ENCODE data around the gene FARS2.
"Not testable (repeated sequence)": the region's sequence is repeated elsewhere in the genome, so short reads cannot be mapped to it uniquely, and the experiment has no call there.

Gene FARS2

DNA sequence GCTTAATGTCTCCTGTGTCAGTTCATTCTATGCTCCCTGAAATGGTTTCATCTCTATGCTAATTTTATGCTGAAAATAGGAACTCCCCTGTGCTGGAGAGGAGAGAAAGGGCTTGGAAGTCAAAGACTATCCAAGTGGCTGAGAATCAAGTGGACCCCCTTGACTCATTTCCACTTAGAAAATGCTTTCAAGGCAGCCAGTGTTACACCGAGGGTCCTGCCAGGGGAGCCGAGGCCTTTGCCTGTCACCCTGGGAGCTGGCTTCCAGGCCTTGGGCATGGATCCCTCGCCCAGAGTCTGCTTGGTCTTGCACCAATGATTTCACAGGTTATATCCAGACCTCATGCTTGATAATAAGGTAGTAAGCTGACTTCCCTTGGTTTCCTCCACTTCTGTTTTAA is 402.8 kb downstream of the FARS2 start:
- DNase-seq: no peak

GRCh38 chr6:5665173-5665572 is 403.9 kb downstream of the FARS2 start:
- DNase-seq: no peak

- no peak for DNase-seq
These were observed 404.4 kb downstream of the FARS2 start for GRCh38 chr6:5665667-5666066.

DNA sequence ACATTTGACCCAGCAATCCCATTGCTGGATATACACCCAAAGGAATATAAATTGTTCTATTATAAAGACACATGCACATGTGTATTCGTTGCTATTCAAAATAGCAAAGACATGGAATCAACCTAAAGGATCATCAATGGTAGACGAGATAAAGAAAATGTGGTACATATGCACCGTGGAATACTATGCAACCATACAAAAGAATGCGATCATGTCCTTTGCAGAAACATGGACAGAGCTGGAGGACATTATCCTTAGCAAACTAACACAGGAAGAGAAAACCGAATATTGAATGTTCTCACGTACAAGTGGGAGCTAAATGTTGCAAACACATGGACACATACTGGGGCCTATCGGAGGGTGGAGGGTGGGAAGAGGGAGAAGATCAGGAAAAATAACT is 405.4 kb downstream of the FARS2 start:
- no peak for DNase-seq

GRCh38 chr6:5667737-5668136 is 406.4 kb downstream of the FARS2 start:
- DNase-seq: no peak

DNA sequence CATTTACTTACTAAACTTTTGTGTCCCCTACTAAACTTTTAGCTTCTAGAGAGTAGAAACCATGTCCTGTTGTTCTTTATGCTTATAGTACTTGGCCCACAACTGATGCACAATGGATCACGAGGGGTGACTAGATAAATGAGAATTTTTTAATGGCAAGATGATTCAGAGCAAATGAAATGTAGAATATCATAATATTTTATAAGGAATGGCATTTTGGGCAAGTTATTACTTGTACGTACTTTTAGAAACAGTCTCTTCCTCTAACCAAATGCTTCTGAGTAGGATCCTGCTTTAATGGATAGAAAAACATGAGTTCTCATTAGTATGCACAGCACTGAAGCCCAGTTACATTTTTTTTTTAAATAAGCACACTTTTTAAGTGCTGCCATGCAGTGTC is 409.1 kb downstream of the FARS2 start:
- no peak for DNase-seq

DNA sequence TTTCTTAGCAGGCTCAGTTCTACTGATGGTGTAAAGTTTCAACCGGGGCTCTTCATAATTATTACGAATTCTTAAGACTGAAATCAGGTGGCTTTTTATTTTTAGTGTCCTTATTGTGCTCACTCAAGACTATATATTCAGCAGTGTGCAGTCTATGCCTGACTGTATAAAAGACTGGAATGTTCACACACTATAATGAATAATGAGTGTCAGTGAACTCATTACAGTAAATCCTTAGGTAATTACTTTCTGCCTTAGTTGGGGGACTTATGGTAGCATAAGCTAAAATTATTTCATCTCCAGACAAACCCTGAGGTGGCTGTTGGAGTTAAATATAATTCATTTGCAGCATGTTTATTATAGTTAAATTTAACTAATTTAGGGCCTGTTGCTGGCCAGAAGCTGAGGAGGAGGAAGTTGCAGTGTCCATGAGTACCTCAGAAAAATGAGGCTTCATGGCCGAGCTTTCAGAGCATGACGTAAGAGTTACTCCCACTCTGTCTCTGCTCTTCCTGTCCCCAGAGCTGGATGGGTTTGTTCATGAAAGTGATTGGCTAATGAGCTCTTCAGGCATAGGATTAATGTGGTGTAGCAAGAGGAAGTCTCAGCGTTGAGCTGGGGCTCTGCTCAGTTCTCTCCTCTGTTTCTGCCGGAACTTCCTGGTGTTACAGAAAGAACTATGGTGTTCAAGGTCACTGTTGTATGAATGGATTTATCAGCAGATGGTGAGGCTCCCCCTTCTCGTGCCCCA is 409.7 kb downstream of the FARS2 start:
- DNase-seq: peak in 5 of 51 donors; percentile 3 to 27 (median 16)

DNA sequence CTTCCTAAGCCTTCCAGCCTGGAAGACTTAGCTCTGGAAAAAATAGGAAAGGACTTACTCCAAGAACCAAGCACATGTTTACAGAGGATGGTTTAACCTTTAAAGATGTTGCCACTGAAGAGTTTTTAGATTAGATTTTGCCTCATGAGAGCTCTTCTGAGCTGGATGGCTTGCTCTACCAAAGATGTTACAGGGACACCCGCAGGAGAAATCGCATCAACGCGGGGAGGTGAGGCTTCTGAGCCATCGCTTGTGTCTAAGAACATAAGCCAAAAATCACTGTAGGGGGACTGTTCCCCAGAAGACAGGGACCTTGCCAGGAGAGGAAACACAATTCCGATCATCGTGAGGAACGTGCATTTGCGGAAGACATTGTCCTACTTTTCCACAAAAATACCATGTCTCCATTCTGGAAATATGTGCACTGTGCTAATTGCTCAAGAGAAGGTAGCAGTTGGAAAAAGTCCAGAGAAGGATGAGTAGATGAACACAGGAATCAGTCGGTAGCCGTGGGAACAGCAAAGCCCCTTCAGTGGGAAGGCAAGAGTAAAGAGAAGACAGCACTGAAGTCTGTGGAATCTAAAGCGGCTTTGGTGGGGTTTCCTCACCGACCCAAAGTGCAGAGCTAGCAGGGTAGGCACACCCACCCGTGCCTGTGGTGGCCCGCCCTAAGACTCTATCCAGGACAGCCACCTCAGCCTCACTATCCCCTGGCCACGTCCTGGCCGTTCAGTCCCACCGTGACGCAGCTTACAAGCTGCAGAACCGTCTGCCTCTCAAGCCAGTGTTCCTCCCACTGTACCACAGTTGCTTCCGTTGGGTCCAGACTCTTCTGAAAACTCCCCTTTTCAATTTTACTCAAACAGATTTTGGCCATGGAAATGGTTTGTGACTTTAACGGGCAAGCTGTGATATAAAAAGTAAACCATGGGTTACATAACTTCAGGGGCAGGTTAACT is 410.6 kb downstream of the FARS2 start:
- no peak for DNase-seq

- peak in 2 of 51 donors; percentile 13 to 20 for DNase-seq
These were observed 411.3 kb downstream of the FARS2 start for GRCh38 chr6:5672581-5673011.

GRCh38 chr6:5673019-5673790 is 411.9 kb downstream of the FARS2 start:
- no peak for DNase-seq

DNA sequence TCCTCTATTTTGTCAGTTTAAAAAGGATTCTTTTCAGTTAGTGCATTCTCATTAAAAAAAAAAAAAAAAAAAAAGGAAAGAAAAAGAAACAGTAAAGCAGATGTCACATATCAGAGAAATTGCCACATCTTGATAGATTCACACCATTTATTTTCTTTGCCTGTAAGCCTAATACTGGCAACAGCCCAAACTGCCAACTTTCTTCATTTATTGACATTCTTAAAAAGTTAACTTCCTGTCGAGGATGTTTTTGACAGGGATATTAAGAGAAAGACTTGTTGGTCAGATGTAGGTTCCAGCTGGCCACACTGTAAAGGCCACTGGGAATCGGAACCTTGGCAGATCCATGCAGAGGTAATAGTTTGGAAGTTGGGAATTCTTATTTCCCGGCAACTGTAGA is 412.8 kb downstream of the FARS2 start:
- no peak for DNase-seq

- peak in 2 of 51 donors; percentile 1 to 7 for DNase-seq
These were observed 413.4 kb downstream of the FARS2 start for GRCh38 chr6:5674721-5675120.

DNA sequence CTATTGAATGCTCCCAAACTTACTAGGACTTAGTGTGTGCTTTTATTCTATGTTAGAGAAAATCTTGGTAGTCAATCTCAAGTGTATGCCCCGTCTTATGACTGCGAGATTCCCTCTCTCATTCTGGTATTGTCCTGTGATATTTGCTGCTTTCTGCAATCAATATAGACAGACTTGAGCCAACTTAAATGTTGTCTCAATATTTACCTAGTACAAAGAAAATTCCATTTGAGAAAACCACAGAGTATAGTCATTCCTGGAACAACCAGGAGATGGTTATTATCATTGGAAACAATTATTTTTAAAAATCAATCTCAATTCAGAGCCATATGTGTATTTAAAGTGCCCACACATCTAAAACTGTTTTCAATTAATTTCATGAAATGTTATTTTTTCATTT is 415.4 kb downstream of the FARS2 start:
- DNase-seq: no peak

GRCh38 chr6:5677219-5678000 is 416.1 kb downstream of the FARS2 start:
- DNase-seq: no peak

GRCh38 chr6:5679270-5679669 is 418.0 kb downstream of the FARS2 start:
- no peak for DNase-seq

- DNase-seq: no peak
These were observed 418.4 kb downstream of the FARS2 start for GRCh38 chr6:5679691-5680090.

DNA sequence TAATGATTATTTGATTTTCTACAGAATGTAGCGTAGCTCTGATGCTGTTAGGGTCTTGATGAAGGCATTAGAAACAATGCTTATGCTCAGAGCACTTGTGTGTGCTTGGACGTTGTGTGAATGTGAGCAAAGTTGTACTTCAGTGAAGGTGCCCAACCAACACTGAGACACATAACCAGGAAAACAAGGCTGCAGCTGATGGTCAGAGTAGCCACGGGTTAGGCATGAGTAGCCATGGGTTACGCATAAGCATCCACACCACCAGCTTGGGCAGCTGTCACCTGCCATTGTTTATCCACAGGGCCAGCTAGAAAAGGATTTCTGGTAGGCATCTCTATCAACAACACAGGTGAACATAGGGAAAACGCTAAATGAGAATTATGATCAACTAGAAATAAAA is 418.8 kb downstream of the FARS2 start:
- no peak for DNase-seq

DNA sequence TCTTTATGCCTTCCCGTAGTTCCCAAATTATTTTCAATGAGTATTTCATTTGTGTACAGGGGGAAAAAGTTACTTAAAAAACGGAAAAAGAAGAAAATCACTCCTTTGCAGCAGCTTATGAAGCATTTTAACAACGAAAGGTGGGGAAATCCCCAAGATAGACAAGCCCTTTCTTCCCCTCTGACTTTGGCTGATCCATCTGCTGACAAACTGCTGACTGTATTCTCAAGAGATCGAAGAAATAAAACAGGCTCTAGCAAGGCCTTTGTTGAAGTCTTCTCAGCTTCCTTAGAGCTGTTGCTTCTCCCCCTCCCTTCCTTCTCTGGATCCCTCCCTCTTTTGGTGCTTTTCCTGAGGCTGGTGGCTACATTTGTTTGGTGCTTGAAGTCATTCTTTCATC is 420.2 kb downstream of the FARS2 start:
- no peak for DNase-seq

GRCh38 chr6:5682530-5682929 is 421.2 kb downstream of the FARS2 start:
- no peak for DNase-seq

- DNase-seq: not testable (repeated sequence)
These were observed 422.4 kb downstream of the FARS2 start for GRCh38 chr6:5683747-5684146.
